PC-9 (cell line): ENCODE data around the gene NISCH. TPM values are rescaled to one million over a fixed set of nuclear protein-coding genes. Genes with fewer than 3 reads are reported as not detected.

Experiments
- BruUV-seq: library from RNA; stranded (reverse); fragments of 400-500 nt; replicated peaks from 2 replicates; lab custom pipeline; 2021; lab: Mats Ljungman, UMichigan
- CTCF ChIA-PET: fragments of 300-600 bp; sonication (Branson Sonifier 250); formaldehyde crosslinking; loops from one replicate; lab custom pipeline; 2022; ENCODE audit warnings: antibody characterized with exemption; lab: Charles Lee
- POLR2A ChIA-PET: fragments of 300-600 bp; sonication (Branson Sonifier 250); formaldehyde crosslinking; loops from one replicate; lab custom pipeline; 2022; ENCODE audit warnings: antibody characterized with exemption; ENCODE audit not compliant: unreplicated experiment; lab: Charles Lee
- DNase-seq, 2 experiments: peaks; one replicate each; pipeline versions ENCODE4 v3.0.0 to v3.0.0-alpha.2; 2015 to 2022; ENCODE audit warnings: mixed read lengths in 1 of 2
- H2AFZ ChIP-seq: fragments of 200-600 bp; sonication (generic); 2 replicates; pipeline ENCODE4 v1.8.1; 2017; ENCODE audit warnings: antibody characterized with exemption
- H3F3A ChIP-seq: fragments of 200-600 bp; sonication (generic); 2 replicates; pipeline ENCODE4 v1.8.1; 2017; ENCODE audit warnings: antibody characterized with exemption, mild to moderate bottlenecking, low read depth; ENCODE audit not compliant: insufficient read depth
- H3K27ac ChIP-seq: fragments of 200-600 bp; sonication (generic); 2 replicates; pipeline ENCODE4 v1.6.1; 2016; ENCODE audit warnings: mixed run types
- H3K27me3 ChIP-seq: fragments of 200-600 bp; sonication (generic); 2 replicates; pipeline ENCODE4 v1.6.1; 2016; ENCODE audit warnings: low read depth, mixed run types; ENCODE audit not compliant: insufficient read depth
- H3K36me3 ChIP-seq: fragments of 200-600 bp; sonication (generic); 2 replicates; pipeline ENCODE4 v1.6.1; 2016; ENCODE audit warnings: low read depth, mixed run types
- H3K4me1 ChIP-seq: fragments of 200-600 bp; sonication (generic); replicated peaks from 2 replicates; pipeline ENCODE4 v1.6.1; 2016; ENCODE audit warnings: mixed run types; ENCODE audit not compliant: insufficient read depth
- H3K4me2 ChIP-seq: fragments of 200-600 bp; sonication (generic); 2 replicates; pipeline ENCODE4 v1.6.1; 2017; ENCODE audit warnings: mixed run types
- H3K4me3 ChIP-seq: fragments of 200-600 bp; sonication (generic); 2 replicates; pipeline ENCODE4 v1.6.1; 2016; ENCODE audit warnings: mixed run types
- H3K79me2 ChIP-seq: fragments of 200-600 bp; sonication (generic); 2 replicates; pipeline ENCODE4 v1.6.1; 2017; ENCODE audit warnings: low read depth, mixed run types
- H3K9me2 ChIP-seq: fragments of 200-600 bp; sonication (generic); 2 replicates; pipeline ENCODE4 v1.8.1; 2017; ENCODE audit warnings: mild to moderate bottlenecking; ENCODE audit not compliant: insufficient read depth
- H3K9me3 ChIP-seq: fragments of 200-600 bp; sonication (generic); 2 replicates; pipeline ENCODE4 v1.8.1; 2016; ENCODE audit warnings: low read depth; ENCODE audit not compliant: insufficient read depth
- H4K20me1 ChIP-seq: fragments of 200-600 bp; sonication (generic); 2 replicates; pipeline ENCODE4 v1.8.1; 2017; ENCODE audit not compliant: insufficient read depth
- EZH2 ChIP-seq: fragments of 200-600 bp; sonication (generic); IDR thresholded peaks from 2 replicates; pipeline ENCODE4 v1.8.0; 2017; ENCODE audit warnings: antibody characterized with exemption, low read depth
- intact Hi-C: fragments of 100-400 bp; cut with micrococcal nuclease; formaldehyde crosslinking; loops from one replicate; pipeline ENCODE4 v1.10.0; 2022; ENCODE audit not compliant: unreplicated experiment
- total RNA-seq: library from RNA; stranded (reverse); gene quantifications from 2 replicates; pipeline ENCODE4 v1.2.3, GENCODE V29; 2021
- TF ChIP-seq, protein P1 (sequence below): fragments of 200-600 bp; sonication (generic); conservative IDR thresholded peaks from 2 replicates; pipeline ENCODE4 v1.6.1; 2017; ENCODE audit warnings: mixed run types, antibody characterized with exemption, mild to moderate bottlenecking, moderate library complexity

Gene NISCH
- total RNA-seq, 1 experiment from 2014 or later: 66.1 TPM

DNA sequence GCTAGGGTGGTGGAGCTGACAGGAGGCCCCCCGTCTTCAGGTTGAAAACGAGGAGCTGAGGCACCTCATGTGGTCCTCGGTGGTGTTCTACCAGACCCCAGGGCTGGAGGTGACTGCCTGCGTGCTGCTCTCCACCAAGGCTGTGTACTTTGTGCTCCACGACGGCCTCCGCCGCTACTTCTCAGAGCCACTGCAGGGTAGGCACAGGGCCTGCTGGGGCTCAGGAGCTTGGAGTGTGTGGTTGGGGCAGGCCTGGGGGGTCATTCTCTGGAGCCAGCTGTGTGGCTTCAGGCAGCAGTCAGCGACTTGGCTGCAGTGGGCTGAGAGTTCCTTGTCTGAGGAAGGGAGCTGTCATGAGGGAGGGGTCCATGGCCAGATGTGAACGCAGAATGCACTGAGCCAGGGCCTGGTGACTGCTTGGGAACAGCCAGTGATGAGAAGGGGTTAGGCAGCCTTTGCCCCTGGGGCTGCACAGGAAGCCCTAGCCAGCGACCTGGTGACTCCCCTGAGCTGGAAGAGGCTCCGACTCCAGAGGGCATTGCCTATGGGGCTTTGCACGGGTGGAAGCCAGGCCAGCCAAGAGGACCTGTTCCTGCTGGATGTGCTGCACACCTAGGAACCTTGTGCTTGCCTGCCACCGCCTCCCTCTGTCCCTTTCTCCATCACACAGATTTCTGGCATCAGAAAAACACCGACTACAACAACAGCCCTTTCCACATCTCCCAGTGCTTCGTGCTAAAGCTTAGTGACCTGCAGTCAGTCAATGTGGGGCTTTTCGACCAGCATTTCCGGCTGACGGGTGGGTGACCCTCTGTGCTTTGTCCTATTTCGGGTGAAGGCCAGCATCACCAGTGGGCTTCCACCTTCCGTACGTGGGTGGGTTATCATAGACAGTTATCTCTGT is 34.9 kb downstream of the NISCH start:
- ChIA-PET POLR2A (interaction anchor here (0.5 to 0.7 kb wide), 2 partner anchors 46 to 448 kb away, joined by 3 read pairs; no protein-coding TSS in a partner anchor), CTCF (no interaction called here)
- Histone ChIP-seq H4K20me1 (no peaks in the 10 kb centered on the region), H3K27me3 (no peaks in the 10 kb centered on the region), H3K4me3 (no peak overlapping the region), H3K9me2 (no peaks in the 10 kb centered on the region), H3K4me1 (no peaks in the 10 kb centered on the region), H3K4me2 (no peak overlapping the region), H3F3A (no peaks in the 10 kb centered on the region), H2AFZ (no peak overlapping the region), H3K27ac (no peak overlapping the region), H3K9me3 (no peaks in the 10 kb centered on the region), H3K79me2 (no peaks in the 10 kb centered on the region), H3K36me3 (no peaks in the 10 kb centered on the region)
- BruUV-seq: no TSS peak
- DNase-seq: no peak
- TF ChIP-seq, protein P1, sequence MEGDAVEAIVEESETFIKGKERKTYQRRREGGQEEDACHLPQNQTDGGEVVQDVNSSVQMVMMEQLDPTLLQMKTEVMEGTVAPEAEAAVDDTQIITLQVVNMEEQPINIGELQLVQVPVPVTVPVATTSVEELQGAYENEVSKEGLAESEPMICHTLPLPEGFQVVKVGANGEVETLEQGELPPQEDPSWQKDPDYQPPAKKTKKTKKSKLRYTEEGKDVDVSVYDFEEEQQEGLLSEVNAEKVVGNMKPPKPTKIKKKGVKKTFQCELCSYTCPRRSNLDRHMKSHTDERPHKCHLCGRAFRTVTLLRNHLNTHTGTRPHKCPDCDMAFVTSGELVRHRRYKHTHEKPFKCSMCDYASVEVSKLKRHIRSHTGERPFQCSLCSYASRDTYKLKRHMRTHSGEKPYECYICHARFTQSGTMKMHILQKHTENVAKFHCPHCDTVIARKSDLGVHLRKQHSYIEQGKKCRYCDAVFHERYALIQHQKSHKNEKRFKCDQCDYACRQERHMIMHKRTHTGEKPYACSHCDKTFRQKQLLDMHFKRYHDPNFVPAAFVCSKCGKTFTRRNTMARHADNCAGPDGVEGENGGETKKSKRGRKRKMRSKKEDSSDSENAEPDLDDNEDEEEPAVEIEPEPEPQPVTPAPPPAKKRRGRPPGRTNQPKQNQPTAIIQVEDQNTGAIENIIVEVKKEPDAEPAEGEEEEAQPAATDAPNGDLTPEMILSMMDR: no peak
- TF ChIP-seq EZH2: no peak
- intact Hi-C loops: no loop called here

DNA sequence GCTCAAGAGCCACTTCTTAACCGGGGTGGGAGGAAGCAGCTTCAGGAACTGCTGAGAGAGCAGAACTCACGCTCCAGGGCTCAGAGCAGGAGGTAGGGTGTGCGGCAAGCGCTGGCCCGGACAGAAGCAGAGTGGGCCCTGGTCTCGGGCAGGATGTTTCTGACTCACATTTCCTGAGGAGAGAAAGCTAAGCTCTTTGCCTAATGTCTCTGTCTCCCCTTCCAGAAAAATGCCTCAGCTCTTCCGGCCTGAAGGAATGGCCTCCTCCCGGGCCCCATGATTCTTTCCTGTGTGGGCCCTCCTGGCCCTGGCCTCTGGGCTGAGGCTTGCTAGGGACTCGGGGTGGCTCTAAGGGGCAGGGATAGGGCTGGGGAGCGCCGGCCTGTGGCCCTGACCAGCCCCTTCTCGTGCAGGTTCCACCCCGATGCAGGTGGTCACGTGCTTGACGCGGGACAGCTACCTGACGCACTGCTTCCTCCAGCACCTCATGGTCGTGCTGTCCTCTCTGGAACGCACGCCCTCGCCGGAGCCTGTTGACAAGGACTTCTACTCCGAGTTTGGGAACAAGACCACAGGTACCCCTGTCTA is 35.6 kb downstream of the NISCH start:
- H3K4me3 ChIP-seq: no peak overlapping the region
- BruUV-seq: no TSS peak
- intact Hi-C loops: no loop called here
- no peak overlapping the region for H3K27ac ChIP-seq
- no peaks in the 10 kb centered on the region for H3K9me3 ChIP-seq
- H3K79me2 ChIP-seq: no peaks in the 10 kb centered on the region
- ChIA-PET CTCF (no interaction called here), POLR2A (no interaction called here)
- no peaks in the 10 kb centered on the region for H3K36me3 ChIP-seq
- no peak overlapping the region for H3K4me2 ChIP-seq
- H4K20me1 ChIP-seq: no peaks in the 10 kb centered on the region
- TF ChIP-seq, protein P1: no peak
- TF ChIP-seq EZH2: no peak
- no peaks in the 10 kb centered on the region for H3F3A ChIP-seq
- no peaks in the 10 kb centered on the region for H3K4me1 ChIP-seq
- H2AFZ ChIP-seq: no peak overlapping the region
- no peak for DNase-seq
- no peaks in the 10 kb centered on the region for H3K27me3 ChIP-seq
- no peaks in the 10 kb centered on the region for H3K9me2 ChIP-seq

DNA sequence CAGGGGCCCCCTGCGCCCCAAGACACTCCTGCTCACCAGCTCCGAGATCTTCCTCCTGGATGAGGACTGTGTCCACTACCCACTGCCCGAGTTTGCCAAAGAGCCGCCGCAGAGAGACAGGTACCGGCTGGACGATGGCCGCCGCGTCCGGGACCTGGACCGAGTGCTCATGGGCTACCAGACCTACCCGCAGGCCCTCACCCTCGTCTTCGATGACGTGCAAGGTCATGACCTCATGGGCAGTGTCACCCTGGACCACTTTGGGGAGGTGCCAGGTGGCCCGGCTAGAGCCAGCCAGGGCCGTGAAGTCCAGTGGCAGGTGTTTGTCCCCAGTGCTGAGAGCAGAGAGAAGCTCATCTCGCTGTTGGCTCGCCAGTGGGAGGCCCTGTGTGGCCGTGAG is 36.7 kb downstream of the NISCH start:
- no peaks in the 10 kb centered on the region for H3K9me2 ChIP-seq
- no peak overlapping the region for H2AFZ ChIP-seq
- no peak for TF ChIP-seq EZH2
- TF ChIP-seq, protein P1: no peak
- H3K9me3 ChIP-seq: no peaks in the 10 kb centered on the region
- CTCF ChIA-PET: no interaction called here
- H3K36me3 ChIP-seq: no peaks in the 10 kb centered on the region
- no peaks in the 10 kb centered on the region for H3K79me2 ChIP-seq
- H3K4me1 ChIP-seq: no peaks in the 10 kb centered on the region
- intact Hi-C loops: no loop called here
- POLR2A ChIA-PET: no interaction called here
- BruUV-seq: no TSS peak
- H3K27ac ChIP-seq: no peak overlapping the region
- no peaks in the 10 kb centered on the region for H3K27me3 ChIP-seq
- DNase-seq: no peak
- H3K4me3 ChIP-seq: no peak overlapping the region
- no peak overlapping the region for H3K4me2 ChIP-seq
- no peaks in the 10 kb centered on the region for H4K20me1 ChIP-seq
- no peaks in the 10 kb centered on the region for H3F3A ChIP-seq
